Left lobe of liver (tissue), 2 donors: ENCODE data around the gene METRN. TPM values are rescaled to one million over a fixed set of nuclear protein-coding genes. Genes with fewer than 3 reads are reported as not detected.
A peak's percentile ranks its signal among the peaks of the same experiment; 100 is the strongest.

Experiments used
- ATAC-seq: fragments of 200-7000 bp; cut with Tn5 transposase; one replicate; pipeline ENCODE4 v1.9.1; 2020; ENCODE audit warnings: mild to moderate bottlenecking, moderate library complexity
- DNase-seq: peaks from one replicate; pipeline ENCODE4 v3.0.0-alpha.2; 2020; ENCODE audit warnings: low spot score
- total RNA-seq: library from RNA; stranded (reverse); gene quantifications from one replicate; pipeline ENCODE4 v1.2.1, GENCODE V29; 2021
- donor health status: DM: no; HTN: no; CAD: no; lungs with moderate emphysema.
- donor health status: DM: no; HTN: yes; CAD: no.

Gene METRN
- 60.0 TPM for total RNA-seq

DNA sequence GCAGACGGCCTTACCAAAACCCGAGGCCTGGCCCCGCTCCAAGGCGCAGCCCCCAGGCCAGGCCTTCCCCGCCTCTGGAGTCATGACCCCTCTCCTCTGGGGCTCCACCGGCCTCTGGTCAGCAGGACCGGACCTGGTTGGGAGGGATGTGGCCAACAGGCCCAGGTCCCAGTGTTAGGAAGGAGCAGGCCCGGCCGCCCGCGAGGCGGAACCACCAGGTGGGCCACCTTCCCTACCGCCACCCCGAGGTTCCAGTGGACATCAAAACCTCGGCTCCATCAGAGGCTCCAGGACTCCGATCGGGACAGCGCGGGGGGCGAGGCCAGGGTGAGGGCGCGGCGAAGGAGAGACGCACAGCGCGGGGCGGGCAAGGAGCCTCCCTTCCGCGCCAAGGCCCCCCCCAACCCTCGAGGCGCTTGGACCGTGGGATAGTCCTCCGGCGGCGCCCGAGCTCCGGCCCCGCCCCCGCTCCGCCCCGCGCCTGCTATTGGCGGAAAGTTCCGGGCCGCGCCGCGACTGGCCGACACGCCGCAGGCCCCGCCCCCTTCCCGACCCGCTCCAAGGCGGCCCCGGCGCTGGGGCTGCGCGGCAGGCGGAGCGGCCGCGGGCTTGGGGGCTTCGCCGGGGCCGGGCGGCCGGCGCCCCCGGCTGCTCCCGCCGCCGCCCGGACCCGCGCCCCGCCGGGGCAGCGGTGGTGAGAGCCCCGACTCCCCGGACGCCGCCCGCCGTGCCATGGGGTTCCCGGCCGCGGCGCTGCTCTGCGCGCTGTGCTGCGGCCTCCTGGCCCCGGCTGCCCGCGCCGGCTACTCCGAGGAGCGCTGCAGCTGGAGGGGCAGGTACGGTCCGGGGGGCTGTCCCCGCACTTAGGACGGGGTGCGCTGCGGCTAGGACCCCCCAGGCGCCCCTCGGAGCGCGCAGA is at the start of gene METRN:
Gene METRN (plus strand): TSS at position 561 of the 919 bp plus-strand sequence. CDS start 172 bp downstream, at position 733.
- ATAC-seq = peak; percentile 83
- DNase-seq = peak; percentile 92

DNA sequence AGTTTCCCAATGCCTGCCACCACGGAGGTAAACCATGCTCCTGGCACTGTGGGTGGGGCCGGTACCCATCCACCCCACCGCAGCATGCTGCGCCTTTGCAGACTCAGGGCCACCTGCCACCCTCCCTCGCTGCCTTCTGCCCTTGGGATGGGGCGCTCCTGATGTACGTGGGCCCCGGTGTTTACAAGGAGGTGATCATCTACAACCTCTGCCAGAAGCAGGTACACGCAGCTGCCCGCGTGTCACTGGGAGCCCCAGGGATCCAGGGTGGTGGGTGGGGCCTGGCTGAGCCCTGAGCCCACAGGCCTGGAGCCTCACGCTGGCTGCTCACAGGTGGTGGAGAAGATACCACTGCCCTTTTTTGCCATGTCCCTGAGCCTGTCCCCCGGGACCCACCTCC is 48.3 kb upstream of the METRN start:
- ATAC-seq = no peak

DNA sequence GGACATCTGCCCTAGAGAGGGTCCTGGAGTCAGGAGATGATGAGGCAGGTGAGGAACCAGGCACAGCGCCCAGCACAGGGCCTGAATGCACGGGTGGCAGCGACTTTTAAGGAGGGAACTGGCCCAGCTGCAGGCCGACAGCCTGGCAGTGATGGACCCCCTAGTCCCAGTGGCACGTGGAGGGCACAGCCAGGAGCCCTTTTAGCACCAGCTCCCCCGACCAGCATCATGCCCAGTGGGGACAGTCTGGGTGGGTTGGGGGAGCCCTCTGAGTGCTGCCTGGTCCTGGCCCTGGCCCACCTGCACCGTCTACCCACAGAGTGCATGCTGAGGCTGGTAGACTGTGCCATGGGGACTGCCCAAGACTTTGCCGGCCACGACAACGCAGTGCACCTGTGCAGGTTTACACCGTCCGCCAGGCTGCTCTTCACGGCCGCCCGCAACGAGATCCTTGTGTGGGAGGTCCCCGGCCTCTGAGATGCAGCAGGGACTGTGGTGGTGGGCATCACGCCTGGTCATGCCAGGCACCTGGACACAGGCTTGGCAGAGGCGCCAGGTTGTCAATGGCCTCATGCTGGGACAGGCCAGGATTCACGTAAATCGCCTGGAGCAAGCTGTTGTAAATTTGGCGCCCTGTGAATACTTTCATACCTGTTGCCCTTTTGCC is 47.7 kb upstream of the METRN start:
- DNase-seq (no peak), ATAC-seq (no peak)

More for the DNA sequence above, 48.3 kb upstream of the METRN start:
- DNase-seq = no peak

DNA sequence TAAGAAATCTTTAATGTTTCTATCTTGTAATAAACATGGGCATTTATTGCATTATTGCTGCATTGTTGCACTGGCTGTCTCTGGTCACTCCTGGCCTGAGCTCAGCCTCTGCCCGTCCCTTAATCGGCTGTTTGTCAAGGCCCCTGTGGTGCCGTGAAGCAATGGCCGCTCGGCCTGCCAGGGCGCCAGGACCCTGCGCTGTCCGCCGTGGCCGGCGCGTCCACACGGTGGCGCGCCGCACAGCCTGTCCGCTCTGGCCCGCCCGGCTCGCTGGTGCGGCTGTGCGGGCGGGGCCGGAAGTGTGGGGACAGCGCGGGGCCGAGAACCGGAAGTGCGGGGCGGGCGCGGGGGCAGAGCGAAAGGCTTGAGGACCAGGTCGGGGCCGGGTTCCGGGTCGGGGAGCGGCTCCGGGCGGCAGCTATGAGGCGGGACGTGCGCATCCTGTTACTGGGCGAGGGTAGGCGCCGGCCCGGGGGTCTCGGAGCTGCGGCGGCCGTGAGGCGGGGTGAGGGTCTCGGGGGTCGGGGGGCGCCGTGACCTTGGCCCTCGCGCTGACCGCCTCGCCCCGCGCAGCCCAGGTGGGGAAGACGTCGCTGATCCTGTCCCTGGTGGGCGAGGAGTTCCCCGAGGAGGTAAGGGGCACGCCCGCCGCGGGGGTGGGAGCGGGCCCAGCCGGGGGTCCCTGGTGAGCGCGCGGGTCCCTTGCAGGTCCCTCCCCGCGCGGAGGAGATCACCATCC is 47.0 kb upstream of the METRN start, which contains the start of gene RHOT2:
Gene RHOT2 (plus strand): TSS at position 353 of the 739 bp plus-strand sequence. CDS start 68 bp downstream, at position 421.
- ATAC-seq = peak; percentile 95
- DNase-seq = peak; percentile 93

DNA sequence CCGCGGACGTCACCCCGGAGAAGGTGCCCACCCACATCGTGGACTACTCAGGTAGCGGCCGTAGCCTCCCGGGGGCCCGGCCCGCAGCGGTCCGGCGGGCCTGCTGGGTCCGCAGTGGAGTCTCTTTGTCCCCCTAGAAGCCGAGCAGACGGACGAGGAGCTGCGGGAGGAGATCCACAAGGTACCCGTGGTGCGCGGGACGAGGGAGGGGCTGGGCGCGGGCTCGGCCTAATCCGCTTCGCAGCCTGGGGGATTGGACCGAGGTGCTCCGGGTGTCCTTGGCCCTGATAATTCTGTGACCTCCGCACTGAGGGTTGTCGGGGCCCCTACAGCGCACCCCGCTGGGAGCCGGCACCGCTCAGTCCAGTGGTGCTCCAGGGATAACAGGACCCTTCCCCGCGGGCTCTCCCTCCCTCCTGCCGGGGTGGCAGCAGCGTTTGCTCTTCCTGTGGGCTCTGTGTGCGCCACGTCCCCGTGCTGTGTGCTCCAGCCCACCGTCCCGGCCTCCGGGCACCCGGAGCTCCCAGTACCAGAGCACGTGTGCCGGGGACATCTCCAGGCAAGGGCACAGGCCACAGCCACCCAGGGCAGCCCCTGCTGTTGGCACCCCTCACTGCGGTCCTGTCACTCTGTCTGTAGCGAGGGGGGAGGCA is 46.3 kb upstream of the METRN start:
- ATAC-seq = peak; percentile 3
- no peak for DNase-seq

DNA sequence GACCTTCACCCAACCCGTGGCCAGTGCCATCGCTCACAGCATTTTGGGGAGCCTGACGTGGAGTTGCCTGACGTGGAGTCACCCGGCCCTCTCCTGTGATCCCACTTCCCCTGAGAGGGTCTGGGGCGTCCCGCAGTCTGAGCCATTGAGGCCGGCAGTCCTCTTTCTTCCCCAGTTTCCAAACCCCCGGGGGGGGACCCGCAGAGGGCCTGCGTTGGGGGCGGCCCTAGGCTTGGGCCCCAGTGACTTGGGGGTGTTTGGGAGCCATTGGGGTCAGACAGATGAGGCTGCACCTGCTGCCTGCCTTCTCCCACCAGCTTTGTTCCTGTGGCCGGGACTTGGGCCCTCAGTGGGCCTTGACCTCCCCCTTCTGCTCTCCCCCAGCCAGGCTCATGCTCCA is 45.3 kb upstream of the METRN start:
- DNase-seq (no peak), ATAC-seq (no peak)

DNA sequence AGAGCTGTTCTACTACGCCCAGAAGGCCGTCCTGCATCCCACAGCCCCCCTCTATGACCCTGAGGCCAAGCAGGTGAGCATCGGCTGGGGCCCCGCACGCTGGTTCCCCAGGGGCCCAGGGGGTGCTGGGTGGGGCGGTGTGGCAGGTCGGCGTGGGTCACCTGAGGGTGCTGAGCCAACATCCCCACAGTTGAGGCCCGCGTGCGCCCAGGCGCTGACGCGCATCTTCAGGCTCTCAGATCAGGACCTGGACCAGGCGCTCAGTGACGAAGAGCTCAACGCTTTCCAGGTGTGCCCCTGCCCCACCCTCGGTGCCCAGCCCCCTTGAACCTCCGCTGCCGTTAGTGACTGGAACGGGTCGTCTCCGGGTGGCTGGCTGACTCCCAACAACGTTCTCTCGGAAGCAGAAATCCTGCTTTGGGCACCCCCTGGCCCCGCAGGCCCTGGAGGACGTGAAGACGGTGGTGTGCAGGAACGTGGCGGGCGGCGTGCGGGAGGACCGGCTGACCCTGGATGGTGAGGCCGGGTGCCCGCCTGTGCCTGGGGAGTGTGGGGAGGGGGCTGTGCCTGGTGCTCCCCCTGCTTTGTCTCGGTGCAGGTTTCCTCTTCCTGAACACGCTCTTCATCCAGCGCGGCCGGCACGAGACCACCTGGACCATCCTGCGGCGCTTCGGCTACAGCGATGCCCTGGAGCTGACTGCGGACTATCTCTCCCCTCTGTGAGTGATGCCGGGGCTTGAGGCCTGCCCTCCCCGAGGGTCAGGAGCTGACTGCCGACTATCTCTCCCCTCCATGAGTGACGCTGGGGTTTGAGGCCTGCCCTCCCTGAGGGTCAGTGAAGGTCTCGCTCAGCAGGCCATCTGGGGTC is 44.2 kb upstream of the METRN start:
- ATAC-seq = no peak

DNA sequence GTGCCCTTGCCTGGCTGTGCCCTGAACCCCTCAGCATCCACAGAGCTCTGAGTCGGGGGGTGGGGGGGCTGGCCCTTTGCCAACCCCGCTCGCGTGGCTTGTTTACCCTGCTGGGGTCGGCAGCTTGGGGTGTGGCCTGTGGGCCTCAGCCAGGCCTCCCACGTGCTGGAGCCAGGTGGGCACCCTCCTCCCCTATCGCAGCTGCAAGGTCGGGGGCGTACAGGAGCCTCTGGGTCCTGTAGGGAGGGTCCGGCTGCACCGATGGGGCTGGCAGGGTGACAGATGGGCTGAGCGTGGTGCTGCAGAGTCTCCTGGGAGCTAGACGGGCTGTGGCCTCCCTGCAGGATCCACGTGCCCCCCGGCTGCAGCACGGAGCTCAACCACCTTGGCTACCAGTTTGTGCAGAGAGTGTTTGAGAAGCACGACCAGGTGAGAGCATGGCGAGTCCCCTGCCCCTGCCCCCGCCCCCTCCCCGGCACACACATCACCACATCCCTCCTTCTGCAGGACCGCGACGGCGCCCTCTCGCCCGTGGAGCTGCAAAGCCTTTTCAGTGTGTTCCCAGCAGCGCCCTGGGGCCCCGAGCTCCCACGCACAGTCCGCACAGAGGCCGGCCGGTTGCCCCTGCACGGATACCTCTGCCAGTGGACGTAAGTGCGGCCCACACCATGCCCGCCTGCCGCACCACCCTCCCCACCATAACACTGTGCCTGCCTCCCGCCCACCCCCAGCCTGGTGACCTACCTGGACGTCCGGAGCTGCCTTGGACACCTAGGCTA is 43.4 kb upstream of the METRN start:
- no peak for DNase-seq
- no peak for ATAC-seq

More for the DNA sequence above, 44.2 kb upstream of the METRN start:
- no peak for DNase-seq

DNA sequence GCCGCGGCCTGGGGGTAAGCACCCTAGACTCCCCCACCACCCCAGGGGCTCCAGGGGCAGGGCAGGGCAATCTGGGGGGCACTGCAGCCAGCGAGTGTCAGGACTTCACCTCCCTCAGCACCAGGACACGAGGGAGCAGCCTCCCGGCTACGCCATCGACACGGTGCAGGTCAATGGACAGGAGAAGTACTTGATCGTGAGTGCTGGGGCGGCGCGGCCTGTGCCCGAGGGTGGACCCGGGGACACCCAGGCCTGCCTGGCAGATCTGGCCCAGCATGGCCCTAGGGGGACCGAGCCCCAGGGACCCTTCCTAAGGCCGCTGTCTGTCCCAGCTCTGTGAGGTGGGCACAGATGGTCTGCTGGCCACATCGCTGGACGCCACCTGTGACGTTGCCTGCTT is 42.5 kb upstream of the METRN start:
- no peak for DNase-seq
- ATAC-seq = no peak

DNA sequence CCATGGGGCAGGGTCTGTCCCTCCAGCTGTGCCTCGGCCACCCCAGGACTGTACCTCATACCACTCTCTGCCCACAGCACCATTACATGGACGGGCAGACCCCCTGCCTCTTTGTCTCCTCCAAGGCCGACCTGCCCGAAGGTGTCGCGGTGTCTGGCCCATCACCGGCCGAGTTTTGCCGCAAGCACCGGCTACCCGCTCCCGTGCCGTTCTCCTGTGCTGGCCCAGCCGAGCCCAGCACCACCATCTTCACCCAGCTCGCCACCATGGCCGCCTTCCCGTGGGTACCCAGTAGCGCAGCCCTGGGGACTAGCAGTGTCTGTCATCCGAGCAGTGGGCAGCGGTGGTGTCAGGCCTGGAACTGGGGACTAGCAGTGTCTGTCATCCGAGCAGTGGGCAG is 42.1 kb upstream of the METRN start:
- no peak for DNase-seq
- no peak for ATAC-seq

DNA sequence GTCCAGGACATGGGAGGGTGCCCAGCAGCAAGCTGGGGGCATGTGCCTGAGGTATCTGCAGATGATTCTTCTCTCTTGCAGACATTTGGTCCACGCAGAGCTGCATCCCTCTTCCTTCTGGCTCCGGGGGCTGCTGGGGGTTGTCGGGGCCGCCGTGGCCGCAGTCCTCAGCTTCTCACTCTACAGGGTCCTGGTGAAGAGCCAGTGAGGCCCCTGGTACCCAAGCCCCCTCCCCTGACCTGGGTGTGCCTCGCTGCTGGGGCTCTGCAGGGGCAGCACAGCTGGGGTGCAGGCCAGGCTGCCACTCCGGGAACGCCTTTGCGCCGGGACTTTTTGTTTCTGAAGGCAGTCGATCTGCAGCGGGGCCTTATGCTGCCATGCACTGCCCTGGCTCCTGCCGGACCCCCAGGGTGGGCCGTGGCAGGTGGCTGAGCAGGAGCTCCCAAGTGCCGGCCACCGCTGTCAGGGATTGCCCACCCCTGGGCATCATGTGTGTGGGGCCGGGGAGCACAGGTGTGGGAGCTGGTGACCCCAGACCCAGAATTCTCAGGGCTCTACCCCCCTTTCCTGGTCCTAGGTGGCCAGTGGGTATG is 41.4 kb upstream of the METRN start:
- DNase-seq (no peak), ATAC-seq (no peak)

DNA sequence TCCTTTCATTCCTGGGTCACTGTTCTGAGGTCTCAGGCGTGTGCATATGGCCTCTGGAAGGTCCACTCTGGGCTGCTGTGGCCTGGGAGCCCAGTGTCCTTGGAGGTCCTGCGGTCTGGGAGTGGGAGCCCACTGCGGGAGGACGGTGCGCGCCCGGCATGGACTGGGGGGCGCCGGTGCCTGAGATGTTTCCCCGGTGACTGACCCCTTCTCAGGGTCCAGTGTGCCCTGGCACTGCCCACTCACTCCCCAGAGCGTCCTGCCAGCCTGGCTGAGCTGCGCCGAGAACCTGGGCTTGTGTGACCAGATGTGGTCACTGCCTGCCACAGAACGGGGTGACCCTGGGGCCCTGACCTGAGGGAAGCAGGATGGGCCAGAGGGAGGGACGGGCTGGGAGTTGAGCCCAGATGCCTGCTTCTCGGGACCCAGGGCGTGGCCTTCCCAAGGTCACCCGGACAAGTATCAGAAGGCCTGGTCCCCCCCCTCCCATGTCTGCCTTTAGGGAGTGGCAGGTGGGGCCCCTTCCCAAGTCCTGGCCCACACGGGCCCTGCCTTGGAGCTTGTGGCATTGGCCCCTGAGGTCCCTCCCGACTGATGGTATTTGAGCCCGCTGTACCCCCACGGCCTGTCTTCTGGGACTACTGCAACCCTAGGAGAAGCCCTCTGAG is 40.6 kb upstream of the METRN start:
- no peak for ATAC-seq
- DNase-seq = no peak

DNA sequence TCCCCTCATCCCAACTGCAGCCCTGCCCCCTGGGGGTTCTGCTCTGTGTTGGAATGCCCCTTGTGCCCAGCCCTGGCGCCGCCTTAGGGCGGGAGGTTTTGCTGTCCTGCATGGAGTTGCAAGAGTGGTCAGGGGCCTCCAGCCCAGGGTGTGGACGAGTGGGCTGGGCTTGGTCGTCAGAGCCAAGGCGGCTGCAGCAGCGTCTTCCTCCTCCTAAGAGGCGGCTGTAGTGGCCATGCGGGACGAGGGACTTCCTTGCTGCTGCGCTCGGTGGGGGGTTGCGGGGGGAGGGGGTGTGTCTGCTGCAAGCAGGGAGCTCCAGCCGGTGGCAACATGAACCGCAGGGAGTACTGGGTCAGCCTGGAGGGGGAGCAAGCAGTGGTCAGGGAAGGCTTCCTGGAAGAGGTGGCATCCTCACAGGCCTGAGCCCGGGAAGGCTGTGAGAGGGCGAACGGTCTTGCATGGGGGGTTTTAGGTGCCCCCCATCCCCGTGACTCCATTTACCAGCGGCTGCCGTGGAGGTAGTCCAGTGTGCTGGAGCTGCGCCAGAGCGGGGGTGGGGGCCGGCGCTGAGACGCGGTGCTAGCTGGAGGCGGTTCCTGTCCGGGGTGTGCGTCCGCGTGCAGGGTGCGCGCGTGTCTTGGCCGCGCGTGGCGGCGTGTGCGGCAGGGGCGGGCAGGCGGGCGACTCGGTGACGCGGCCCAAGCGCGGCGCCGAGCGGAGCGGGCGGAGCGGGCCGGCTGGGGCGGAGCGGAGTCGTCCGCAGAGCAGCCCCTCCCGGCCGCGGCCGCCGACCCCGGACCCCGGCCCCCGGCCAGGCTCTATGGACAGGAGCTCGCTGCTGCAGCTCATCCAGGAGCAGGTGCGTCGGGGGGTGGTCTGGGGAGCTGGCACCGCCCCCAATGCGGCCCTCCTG is 39.7 kb upstream of the METRN start, which contains the start of gene RHBDL1:
Gene RHBDL1 (plus strand): TSS at position 704 of the 916 bp plus-strand sequence. CDS start 120 bp downstream, at position 824.
- ATAC-seq = no peak
- DNase-seq = no peak

DNA sequence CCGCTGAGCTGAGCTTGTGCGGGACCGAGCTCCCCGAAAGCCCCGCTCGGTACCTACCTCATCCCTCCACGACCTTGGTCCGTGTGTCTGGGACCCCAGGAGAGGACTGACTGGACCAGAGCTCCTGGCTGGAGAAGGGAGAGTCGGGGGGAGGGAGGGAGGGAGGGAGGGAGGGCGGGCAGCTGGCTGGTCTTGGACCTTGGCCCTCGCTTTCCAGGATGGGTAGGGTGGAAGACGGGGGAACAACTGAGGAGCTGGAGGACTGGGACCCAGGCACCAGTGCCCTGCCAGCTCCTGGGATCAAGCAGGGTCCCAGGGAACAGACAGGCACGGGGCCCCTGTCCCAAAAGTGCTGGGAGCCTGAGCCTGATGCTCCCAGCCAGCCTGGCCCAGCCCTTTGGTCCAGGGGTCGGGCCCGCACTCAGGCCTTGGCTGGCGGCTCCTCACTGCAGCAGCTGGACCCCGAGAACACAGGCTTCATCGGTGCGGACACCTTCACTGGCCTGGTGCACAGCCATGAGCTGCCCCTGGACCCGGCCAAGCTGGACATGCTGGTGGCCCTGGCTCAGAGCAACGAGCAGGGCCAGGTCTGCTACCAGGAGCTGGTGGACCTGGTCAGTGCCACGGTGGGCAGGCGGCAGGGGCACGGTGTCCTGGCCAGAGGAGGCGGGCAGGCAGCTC is 38.9 kb upstream of the METRN start:
- DNase-seq = no peak
- ATAC-seq = no peak

DNA sequence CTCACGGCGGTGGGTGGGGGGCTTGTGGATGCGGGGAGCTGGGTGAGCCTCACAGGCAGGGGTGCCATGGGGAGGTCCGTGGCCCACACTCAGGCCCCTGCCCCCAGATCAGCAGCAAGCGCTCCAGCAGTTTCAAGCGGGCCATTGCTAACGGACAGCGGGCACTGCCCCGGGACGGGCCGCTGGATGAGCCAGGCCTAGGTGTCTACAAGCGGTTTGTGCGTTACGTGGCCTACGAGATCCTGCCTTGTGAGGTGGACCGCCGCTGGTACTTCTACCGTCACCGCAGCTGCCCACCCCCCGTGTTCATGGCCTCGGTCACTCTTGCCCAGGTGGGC is 38.4 kb upstream of the METRN start:
- DNase-seq (no peak), ATAC-seq (no peak)

DNA sequence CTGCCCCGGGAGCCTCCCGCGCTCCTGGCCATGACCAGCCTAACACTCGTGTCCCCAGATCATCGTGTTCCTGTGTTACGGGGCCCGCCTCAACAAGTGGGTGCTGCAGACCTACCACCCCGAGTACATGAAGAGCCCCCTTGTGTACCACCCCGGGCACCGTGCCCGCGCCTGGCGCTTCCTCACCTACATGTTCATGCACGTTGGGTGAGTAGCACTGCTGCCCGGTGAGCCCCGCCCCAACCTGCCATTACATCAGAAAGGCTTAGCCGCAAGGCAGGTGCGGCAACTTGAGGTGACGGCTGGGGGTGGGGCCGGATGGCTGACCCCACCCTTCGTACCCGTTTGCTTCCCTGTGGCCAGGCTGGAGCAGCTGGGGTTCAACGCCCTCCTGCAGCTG is 38.0 kb upstream of the METRN start:
- ATAC-seq (no peak), DNase-seq (no peak)
